Osteocyte (in vitro differentiated cells): ENCODE results near the gene PHTF1. TPM values are rescaled to one million over a fixed set of nuclear protein-coding genes. Genes with fewer than 3 reads are reported as not detected.

ENCODE experiments used
- DNase-seq: peaks from one replicate; pipeline ENCODE4 v3.0.0; 2021; ENCODE audit warnings: mixed read lengths; ENCODE audit not compliant: unreplicated experiment; ENCODE audit errors: extremely low spot score
- H3K27ac Mint-ChIP-seq: one replicate; pipeline ENCODE4 v1.8.0; 2021; ENCODE audit warnings: mild to moderate bottlenecking, mixed read lengths; ENCODE audit not compliant: unreplicated experiment
- H3K27me3 Mint-ChIP-seq: one replicate; pipeline ENCODE4 v1.8.0; 2021; ENCODE audit warnings: mixed read lengths; ENCODE audit not compliant: unreplicated experiment
- H3K36me3 Mint-ChIP-seq: one replicate; pipeline ENCODE4 v1.8.0; 2021; ENCODE audit warnings: mixed read lengths; ENCODE audit not compliant: unreplicated experiment
- H3K4me1 Mint-ChIP-seq: one replicate; pipeline ENCODE4 v1.8.0; 2021; ENCODE audit warnings: mixed read lengths; ENCODE audit not compliant: unreplicated experiment
- H3K4me3 Mint-ChIP-seq: one replicate; pipeline ENCODE4 v1.8.0; 2021; ENCODE audit warnings: mild to moderate bottlenecking, moderate library complexity, mixed read lengths; ENCODE audit not compliant: unreplicated experiment
- H3K9me3 Mint-ChIP-seq: one replicate; pipeline ENCODE4 v1.8.0; 2021; ENCODE audit warnings: mixed read lengths; ENCODE audit not compliant: unreplicated experiment
- total RNA-seq: library from RNA; stranded (reverse); gene quantifications from 2 replicates; pipeline ENCODE4 v1.2.1, GENCODE V29; 2021
- TF ChIP-seq, protein P1 (sequence below): fragments of 200-600 bp; sonication (generic); IDR thresholded peaks from 2 replicates; pipeline ENCODE4 v1.5.0; 2021; ENCODE audit warnings: antibody characterized with exemption, mild to moderate bottlenecking, moderate library complexity

PHTF1 gene
- total RNA-seq, 1 donor from 2014 or later: 25.8 TPM

DNA sequence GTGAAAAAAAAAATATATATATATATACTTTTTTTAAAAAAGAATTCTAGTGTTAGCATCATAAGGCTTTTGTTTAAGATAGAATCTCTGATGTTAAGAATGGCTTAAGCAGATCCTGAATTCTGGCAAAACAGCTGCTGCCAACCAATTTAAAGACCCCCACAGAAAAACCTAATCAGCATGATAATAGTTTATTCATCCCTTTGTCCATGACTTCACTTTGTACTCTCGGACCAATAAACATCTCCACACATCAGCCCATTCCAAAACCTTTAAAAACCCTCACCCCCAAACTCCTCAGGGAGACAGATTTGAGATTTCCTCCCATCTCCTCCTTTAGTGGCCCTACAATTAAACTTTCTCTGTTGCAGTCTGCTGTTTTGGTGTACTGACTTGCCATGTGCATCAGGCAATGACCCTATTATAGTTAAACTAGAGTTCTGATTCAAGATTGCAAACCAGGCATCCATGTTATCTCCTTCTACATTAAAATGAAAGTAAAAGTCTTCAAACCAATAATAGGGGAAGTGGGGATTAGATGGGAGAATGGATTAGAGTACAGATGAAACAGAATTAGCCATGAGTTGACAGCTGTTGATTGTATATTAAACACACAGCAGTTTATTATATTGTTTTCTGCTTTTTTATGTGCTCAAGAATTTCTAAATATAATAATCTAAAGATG, 9.8 kb upstream of the PHTF1 start:
- H3K27me3 Mint-ChIP-seq: no peaks in the 10 kb centered on the region
- H3K36me3 Mint-ChIP-seq: peaks cover 26% of the 10 kb centered on the region
- TF ChIP-seq, protein P1, sequence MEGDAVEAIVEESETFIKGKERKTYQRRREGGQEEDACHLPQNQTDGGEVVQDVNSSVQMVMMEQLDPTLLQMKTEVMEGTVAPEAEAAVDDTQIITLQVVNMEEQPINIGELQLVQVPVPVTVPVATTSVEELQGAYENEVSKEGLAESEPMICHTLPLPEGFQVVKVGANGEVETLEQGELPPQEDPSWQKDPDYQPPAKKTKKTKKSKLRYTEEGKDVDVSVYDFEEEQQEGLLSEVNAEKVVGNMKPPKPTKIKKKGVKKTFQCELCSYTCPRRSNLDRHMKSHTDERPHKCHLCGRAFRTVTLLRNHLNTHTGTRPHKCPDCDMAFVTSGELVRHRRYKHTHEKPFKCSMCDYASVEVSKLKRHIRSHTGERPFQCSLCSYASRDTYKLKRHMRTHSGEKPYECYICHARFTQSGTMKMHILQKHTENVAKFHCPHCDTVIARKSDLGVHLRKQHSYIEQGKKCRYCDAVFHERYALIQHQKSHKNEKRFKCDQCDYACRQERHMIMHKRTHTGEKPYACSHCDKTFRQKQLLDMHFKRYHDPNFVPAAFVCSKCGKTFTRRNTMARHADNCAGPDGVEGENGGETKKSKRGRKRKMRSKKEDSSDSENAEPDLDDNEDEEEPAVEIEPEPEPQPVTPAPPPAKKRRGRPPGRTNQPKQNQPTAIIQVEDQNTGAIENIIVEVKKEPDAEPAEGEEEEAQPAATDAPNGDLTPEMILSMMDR: no peak
- DNase-seq: no peak
- H3K27ac Mint-ChIP-seq: no peak overlapping the region
- H3K9me3 Mint-ChIP-seq: no peaks in the 10 kb centered on the region
- H3K4me3 Mint-ChIP-seq: no peak overlapping the region
- peaks cover 5% of the 10 kb centered on the region for H3K4me1 Mint-ChIP-seq

DNA sequence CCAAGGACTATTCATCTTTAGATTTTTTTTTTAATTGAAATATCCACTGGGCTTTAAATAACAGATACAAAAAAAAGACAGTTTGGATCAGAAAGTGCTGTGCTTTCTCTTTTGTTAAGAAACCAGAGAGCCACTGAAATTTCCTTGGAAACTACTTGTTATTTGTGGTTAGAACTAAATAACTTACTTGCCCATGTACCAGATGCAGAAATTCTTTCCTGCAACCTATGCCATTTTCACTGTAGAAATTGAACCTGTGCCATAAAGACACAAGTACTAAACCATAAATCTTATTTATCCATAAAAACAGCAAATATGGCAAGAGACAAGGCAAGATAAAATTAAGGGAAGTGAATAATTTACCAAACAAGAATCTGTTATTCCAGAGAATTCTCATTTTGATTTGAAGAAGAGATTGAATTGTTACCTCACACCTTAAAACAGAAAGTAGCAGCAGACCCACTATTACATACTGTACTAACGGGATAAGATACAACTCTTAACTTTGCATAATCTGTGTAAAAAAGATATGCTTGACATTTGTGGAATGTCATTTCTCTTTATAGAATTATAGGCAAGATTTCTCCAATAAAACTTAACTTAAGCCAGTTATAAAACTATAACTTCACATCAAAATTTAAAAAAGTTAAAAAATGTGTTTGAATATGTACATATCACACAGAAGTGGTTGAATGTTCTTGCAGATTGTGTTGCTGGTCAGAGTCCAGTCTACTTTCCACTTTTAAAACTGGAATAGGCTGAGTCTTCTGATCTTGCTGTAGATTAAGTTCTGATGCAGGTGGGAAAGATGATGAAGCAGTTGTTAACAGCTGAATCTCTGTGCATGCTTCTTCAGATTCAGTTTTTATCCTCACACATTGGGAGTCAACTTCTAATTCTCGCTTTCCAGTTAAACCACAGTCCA, 6.3 kb upstream of the PHTF1 start:
- Mint-ChIP-seq H3K4me3 (no peak overlapping the region), H3K36me3 (peaks cover 24% of the 10 kb centered on the region), H3K9me3 (no peaks in the 10 kb centered on the region), H3K4me1 (peaks cover 5% of the 10 kb centered on the region), H3K27ac (peak overlapping the region; percentile 65), H3K27me3 (no peaks in the 10 kb centered on the region)
- TF ChIP-seq, protein P1: no peak
- no peak for DNase-seq

DNA sequence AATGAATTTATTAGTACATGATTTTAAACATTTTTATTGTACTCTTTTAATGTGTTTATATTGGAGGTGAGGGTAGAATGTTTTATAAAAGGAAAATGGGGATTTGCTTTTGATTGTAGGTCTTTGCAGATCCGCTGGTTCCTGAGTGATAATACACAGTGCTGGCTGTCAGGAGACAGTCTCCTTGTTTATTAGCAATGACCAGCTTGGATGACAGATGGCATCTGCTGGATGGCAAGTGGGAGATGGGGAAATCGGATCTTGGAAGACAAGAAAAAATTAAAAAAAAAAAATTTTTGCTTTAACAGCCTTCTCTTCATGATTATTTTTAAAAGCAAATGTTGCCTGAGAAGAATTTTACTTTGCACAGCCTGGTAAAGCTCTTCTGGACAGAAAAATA, 4.4 kb upstream of the PHTF1 start:
- H3K4me1 Mint-ChIP-seq: peaks cover 10% of the 10 kb centered on the region

DNA sequence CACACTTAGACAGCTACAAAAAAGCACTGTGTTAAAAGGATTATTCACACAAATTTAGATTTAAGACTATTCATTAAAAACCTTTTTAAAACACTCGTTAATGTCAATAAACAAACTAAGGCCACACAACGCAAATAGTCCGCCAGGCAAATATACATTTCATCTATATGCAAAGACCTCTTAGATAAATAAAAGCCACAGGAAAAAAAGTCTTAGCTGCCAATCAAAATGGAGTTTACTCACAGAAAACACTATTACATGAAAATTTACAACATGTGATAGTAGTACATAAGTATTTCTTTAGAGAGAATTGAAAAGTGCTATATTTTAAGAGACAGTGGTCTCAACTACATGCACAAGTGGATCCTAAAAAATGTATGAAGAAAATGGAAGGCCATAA, 2.7 kb upstream of the PHTF1 start:
- TF ChIP-seq, protein P1: no peak
- H3K36me3 Mint-ChIP-seq: peaks cover 15% of the 10 kb centered on the region
- no peak for DNase-seq
- H3K4me3 Mint-ChIP-seq: no peak overlapping the region
- no peaks in the 10 kb centered on the region for H3K27me3 Mint-ChIP-seq
- no peaks in the 10 kb centered on the region for H3K9me3 Mint-ChIP-seq
- H3K4me1 Mint-ChIP-seq: peaks cover 18% of the 10 kb centered on the region
- no peak overlapping the region for H3K27ac Mint-ChIP-seq

More for the DNA sequence above, 4.4 kb upstream of the PHTF1 start:
- peaks cover 24% of the 10 kb centered on the region for H3K36me3 Mint-ChIP-seq
- no peaks in the 10 kb centered on the region for H3K27me3 Mint-ChIP-seq
- no peak for DNase-seq
- TF ChIP-seq, protein P1: no peak
- H3K4me3 Mint-ChIP-seq: no peak overlapping the region
- H3K27ac Mint-ChIP-seq: no peak overlapping the region
- no peaks in the 10 kb centered on the region for H3K9me3 Mint-ChIP-seq
